HG03159 (cell line): ENCODE data around the gene SIPA1.
A peak's percentile ranks its signal among the peaks of the same experiment; 100 is the strongest.

Experiments used
- ATAC-seq: cut with Tn5 transposase; IDR thresholded peaks from one replicate; pipeline ENCODE4 v1.9.1; 2021; ENCODE audit warnings: mild to moderate bottlenecking, moderate library complexity; ENCODE audit not compliant: unreplicated experiment

Gene SIPA1

DNA sequence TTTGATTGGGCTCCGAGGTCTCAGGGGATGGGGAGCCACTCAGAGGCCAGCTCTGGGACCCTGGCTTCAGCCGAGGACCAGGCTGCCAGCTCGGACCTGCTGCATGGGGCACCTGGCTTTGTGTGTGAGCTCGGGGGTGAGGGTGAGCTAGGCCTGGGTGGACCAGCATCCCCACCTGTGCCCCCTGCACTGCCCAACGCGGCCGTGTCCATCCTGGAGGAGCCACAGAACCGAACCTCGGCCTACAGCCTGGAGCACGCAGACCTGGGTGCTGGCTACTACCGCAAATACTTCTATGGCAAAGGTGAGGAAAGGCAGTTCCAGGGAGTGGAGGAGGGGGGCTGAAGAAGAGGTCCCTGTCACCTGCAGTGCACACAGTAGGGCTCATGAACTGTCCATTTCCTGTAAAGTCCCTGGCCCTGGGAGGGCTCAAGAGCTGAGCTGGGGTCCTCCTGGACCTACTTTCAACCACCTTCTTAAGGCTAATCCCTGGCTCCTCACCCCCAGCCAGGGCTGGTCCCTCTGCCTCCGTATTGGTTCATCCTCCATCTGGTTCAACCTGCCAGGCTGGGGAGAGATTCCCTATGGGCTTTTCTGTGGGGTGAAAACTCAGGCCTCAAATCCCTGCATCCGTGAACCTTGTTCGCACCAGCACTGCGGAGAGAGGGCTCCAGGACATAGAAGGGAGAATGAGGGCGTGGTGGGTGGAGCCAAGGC, 3.6 kb downstream of the SIPA1 start:
- no peak for ATAC-seq

DNA sequence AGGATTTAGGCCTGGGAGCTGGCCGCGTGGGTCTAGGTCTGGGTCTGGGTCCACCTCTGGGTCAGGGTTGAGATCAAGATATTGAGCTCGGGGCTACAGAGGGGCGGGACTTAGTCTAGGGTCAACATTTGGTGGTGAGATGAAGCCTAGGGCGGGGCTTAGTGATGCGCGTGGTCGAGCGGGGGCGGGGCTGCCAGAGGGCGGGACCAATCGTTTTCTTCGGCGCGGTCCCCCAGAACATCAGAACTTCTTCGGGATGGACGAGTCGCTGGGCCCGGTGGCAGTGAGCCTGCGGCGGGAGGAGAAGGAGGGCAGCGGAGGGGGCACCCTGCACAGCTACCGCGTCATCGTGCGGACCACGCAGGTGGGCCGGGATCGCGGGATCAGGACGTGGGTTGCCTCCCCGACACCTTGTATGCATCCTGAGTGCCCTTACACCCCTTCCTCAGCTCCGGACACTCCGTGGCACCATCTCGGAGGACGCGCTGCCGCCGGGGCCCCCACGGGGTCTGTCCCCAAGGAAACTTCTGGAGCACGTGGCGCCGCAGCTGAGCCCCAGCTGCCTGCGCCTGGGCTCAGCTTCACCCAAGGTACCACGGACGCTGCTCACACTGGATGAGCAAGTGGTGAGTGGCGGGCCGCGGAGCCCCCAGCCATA, 4.2 kb downstream of the SIPA1 start:
- no peak for ATAC-seq

DNA sequence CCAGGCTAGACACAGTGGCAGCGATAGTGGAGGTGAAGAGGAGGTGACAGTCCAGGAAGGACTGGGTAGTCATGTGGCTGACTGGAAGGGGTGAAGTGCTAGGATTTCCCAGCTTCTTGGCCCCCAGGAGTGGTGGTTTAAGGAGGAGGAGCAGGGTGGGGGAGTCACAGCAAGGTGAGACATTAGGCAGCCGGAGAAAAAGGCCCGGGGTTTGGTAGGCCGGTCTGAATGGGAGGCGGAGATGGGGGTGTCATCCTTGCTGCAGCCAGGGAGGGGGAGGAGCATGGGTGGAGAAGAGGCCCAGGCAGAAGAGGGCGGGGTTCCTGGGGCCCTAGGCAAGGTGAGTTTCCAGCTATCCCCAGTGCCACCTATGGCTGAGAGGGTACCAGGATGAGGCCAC, 6.1 kb downstream of the SIPA1 start:
- ATAC-seq = no peak

GRCh38 chr11:65644837-65645236, 6.9 kb downstream of the SIPA1 start:
- no peak for ATAC-seq

- no peak for ATAC-seq
These were observed 7.8 kb downstream of the SIPA1 start for GRCh38 chr11:65645710-65646109.

DNA sequence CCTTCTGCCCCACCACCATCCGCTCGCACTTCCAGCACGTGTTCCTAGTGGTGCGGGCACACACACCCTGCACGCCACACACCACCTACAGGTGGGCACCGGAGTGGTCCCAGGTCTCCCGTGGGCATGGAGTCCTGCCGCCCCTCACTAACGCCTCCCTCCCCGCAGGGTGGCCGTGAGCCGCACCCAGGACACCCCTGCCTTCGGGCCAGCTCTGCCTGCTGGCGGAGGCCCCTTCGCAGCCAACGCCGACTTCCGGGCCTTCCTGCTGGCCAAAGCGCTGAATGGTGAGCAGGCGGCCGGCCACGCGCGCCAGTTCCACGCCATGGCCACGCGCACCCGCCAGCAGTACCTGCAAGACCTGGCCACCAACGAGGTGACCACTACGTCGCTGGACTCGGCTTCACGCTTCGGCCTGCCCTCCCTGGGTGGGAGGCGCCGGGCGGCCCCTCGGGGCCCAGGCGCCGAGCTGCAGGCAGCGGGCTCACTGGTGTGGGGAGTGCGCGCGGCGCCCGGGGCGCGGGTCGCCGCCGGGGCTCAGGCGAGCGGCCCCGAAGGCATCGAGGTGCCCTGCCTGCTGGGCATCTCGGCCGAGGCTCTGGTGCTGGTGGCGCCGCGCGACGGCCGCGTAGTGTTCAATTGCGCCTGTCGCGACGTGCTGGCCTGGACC, 8.5 kb downstream of the SIPA1 start:
- no peak for ATAC-seq

DNA sequence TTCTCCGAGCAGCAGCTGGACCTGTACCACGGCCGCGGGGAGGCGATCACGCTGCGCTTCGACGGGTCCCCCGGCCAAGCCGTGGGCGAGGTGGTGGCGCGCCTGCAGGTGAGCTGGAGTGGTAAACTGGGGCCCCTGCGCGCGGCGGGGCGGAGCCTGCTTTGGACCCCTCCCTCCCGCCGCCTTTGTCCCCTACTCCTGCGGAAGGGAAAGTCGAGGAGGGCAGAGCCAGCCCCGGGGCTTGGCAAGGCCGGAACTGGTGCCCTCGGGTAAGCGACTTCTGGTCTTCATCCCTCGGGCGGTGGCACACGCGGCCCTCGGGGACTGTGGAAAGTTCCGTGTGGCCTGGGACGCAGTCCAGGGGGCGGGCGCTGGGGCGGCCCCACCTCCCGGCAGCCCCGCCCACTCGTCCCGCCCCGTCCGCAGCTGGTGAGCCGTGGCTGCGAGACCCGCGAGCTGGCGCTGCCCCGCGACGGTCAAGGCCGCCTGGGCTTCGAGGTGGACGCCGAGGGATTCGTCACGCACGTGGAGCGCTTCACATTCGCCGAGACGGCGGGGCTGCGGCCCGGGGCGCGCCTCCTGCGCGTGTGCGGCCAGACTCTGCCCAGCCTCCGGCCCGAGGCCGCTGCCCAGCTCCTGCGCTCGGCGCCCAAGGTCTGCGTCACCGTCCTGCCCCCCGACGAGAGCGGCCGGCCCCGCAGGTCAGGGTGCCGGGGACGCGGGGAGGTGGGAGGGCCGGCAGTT, 9.2 kb downstream of the SIPA1 start:
- ATAC-seq = no peak

GRCh38 chr11:65648997-65649493, 11.1 kb downstream of the SIPA1 start:
- no peak for ATAC-seq

GRCh38 chr11:65649656-65650546, 12.0 kb downstream of the SIPA1 start:
- ATAC-seq = no peak

- ATAC-seq = no peak
These were observed 12.8 kb downstream of the SIPA1 start for GRCh38 chr11:65650547-65651338.

DNA sequence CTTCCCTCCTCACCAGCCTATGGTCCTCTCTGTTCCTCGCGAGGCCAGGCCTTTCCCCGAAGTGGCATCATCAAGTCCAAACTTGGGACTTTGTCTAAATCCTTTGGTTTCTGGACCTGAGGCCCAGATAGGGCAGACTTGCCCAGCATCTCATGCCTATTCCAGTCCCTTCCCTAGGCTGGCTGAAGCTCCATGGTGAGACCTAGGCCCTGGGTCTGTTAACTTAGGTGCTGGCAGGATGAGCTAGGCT, 13.4 kb downstream of the SIPA1 start:
- ATAC-seq = no peak

DNA sequence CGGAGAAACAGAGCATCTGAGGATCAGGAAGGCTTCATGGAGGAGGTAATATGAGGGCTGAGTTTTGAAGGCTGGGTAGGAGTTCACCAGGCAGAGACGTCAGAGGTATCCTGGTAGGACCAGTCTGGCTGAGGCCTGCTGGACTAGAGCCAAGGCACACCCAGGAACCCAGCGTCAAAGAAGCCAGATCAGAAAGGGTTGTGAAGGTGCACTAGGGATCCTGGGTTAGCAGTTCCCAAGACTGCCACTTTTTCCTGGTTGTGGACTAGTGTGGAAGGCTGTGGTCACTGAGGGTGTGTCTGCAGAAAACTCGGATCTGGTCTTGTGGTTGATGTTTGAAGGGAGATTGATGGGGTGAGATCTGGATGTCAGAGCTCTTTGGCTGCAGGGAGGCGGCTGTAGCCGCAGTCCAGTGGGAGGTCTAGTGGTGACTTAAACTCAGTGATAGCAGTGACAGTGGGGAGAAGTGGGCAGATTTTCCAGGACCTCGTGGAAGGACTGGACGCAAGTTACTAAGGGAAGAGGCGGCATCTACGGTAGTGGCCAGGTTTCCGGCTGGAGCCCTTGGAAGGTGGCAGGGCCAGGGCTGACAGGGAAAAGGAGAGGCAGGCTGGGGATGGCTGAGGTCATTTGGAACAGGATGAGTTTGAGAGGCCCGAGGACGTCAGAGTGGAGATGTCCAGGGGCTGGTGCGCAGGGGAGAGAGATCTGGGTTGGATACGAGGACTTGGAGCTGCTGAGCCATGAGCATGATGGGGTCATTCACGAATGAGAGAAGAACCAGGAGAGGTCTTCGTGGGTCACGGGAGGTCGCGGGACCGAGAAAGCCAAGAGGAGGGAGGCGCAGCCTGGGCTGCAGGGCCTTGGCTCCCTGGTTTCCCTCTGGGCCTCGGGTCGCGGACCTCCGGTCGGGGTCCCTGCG, 13.9 kb downstream of the SIPA1 start:
- peak; percentile 18 for ATAC-seq

DNA sequence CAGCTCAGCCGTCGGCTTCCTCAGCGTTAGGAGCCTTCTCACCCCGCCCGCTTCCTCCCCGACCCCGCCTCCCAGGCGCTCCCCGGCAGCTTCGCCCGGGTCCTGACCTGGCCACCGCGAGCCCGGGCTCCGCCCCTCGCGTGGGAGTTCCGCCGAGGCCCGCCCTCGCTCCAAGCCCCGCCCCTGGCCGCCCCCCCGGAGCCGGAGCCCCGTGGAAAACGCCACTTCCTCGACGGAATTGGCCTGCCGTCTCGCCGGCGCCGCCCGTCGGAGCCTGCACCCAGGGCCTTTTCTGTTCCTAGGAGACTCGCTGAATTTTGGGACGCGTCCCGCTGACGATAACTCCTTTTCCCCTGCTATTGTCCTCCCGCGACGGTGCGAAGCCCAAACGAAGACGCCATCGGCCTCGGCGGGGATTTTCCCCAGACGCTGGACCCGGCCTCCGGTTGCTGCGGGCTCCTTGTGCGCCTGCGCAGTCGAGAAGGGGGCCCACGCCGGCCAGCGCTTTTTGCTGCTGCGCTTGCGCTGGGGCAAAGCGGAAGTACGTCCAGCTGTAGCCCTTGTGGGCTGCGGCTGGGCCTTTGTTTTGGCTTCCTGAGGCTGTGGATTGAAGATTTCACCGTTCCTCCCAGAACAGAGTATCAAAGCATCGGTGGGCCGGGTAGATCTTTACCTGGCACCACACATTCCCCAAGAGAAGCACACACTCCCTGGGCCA, 14.8 kb downstream of the SIPA1 start:
- ATAC-seq = peak; percentile 68

DNA sequence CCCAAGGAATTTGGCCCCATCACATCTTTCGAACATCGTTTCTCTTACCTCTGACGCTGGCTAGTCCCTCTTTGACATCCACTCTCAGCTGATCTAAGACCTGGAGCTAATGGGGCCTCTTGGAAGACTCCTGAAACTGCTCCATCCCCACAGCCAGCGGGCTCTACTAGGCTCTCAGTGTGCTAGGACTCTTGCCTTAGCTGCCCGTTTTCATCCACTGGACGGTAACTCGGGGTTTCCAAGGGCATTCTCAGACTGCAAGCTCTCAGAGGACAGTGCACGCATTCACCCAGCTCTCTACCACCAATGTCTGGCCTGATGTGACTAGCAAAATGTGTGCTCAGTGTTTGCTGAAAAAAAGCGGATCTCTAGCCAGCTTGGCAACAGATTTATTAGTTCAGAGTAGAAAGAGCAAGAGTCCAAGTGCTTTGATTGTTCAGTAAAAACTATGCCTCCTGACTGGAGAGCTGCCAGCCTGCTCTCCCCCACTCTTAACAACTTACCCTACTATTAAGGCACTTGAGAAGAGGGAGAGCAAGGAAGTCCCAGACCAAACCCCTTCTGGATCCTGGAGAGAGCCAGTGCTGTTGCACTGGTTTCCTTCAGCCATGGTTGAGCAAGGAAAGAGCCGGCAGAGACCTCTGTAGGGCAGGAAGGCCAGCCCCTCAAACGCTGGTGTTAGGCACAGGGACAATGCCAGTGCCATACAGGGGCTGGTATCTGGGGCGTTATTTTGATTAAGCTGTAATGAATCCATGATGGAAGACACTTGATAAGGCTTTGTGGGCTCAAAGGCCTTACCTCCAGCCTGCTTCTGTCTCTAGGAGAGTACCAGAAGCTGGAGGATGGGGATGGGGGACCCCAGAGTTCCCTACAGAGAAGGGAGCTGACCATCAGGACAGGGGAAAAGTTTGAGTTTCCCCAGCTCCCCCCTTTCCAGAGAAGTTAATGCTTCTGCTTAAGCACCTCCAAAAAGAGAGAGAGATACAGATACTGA, 15.6 kb downstream of the SIPA1 start:
- ATAC-seq = peak; percentile 4

GRCh38 chr11:65654375-65655349, 16.8 kb downstream of the SIPA1 start:
- ATAC-seq = no peak
